Gastroesophageal sphincter (tissue), 2 donors: ENCODE data around the gene ATP5MG.

Experiments
- EP300 ChIP-seq: sonication (generic); formaldehyde crosslinking; IDR thresholded peaks from one replicate; pipeline ENCODE4 v1.6.1; 2017; ENCODE audit warnings: antibody characterized with exemption, mild to moderate bottlenecking
- POLR2A ChIP-seq, 2 donors: fragments of 450-650 bp; IDR thresholded peaks; one replicate each; pipeline ENCODE4 v1.6.1; 2017; ENCODE audit warnings: antibody characterized with exemption in 2 of 2, mild to moderate bottlenecking in 2 of 2, moderate library complexity in 1 of 2
- POLR2AphosphoS5 ChIP-seq: sonication (generic); formaldehyde crosslinking; IDR thresholded peaks from one replicate; pipeline ENCODE4 v1.6.1; 2017; ENCODE audit warnings: antibody characterized with exemption

DNA sequence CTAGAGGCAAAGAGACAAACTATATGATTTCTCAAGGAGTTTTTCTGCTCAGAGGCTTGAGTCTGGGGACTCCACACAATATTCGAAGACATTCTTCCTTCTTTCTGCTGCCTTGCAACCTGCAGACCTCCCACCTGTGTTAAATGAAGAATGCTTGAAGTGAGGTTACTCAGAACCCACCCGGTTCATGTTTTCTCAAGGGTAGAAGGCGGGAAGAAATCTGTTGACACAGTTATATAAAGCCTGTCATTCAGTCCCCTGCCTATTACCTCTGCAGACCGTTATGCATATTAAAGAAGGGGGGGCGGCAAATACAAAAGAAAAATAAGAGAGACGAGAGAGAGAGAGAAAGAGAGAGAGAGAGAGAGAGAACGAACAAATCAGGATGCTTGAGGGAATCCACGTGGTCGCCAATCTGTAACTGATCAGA lies 32.7 kb downstream of the ATP5MG start:
- no peak for TF ChIP-seq POLR2A (IDR thresholded peaks at IDR 0.05)
- no peak for TF ChIP-seq EP300
- TF ChIP-seq POLR2AphosphoS5: no peak
